ENCODE results near the gene EIF4E1B.

Gene EIF4E1B

GRCh38 chr5:176606875-176607274, 23.6 kb upstream of the EIF4E1B start:
- no peak for DNase-seq (ENCODE audit: low spot score)

GRCh38 chr5:176608142-176608705, 22.3 kb upstream of the EIF4E1B start:
- no peak for DNase-seq (ENCODE audit: low spot score)

GRCh38 chr5:176608937-176609723, 21.3 kb upstream of the EIF4E1B start:
- no peak for DNase-seq (ENCODE audit: low spot score)

- DNase-seq (ENCODE audit: low spot score): peak; percentile 88
Observed at GRCh38 chr5:176609724-176610434, 20.6 kb upstream of the EIF4E1B start, which contains the start of gene GPRIN1. TSS of gene GPRIN1 (minus strand) at chr5:176610156. CDS start at chr5:176599834, 10,322 bp downstream.

GRCh38 chr5:176610435-176610773, 20.1 kb upstream of the EIF4E1B start:
- no peak for DNase-seq (ENCODE audit: low spot score)

GRCh38 chr5:176611435-176611834, 19.0 kb upstream of the EIF4E1B start:
- DNase-seq (ENCODE audit: low spot score): peak; percentile 47

- DNase-seq (ENCODE audit: low spot score): no peak
Observed at GRCh38 chr5:176612008-176612407, 18.5 kb upstream of the EIF4E1B start.

- no peak for DNase-seq (ENCODE audit: low spot score)
Observed at GRCh38 chr5:176612855-176613254, 17.6 kb upstream of the EIF4E1B start.

GRCh38 chr5:176614805-176615478, 15.5 kb upstream of the EIF4E1B start:
- no peak for DNase-seq (ENCODE audit: low spot score)

GRCh38 chr5:176616511-176616910, 14.0 kb upstream of the EIF4E1B start:
- DNase-seq (ENCODE audit: low spot score): no peak

- no peak for DNase-seq (ENCODE audit: low spot score)
Observed at GRCh38 chr5:176618783-176619182, 11.7 kb upstream of the EIF4E1B start.

- DNase-seq (ENCODE audit: low spot score): peak; percentile 91
Observed at GRCh38 chr5:176619203-176619568, 11.3 kb upstream of the EIF4E1B start.

GRCh38 chr5:176619569-176620332, 10.7 kb upstream of the EIF4E1B start:
- no peak for DNase-seq (ENCODE audit: low spot score)

GRCh38 chr5:176620333-176620981, 10.0 kb upstream of the EIF4E1B start:
- DNase-seq (ENCODE audit: low spot score): no peak

GRCh38 chr5:176621661-176622079, 8.8 kb upstream of the EIF4E1B start:
- DNase-seq (ENCODE audit: low spot score): no peak

- DNase-seq (ENCODE audit: low spot score): no peak
Observed at GRCh38 chr5:176624142-176624541, 6.3 kb upstream of the EIF4E1B start.

GRCh38 chr5:176624938-176625337, 5.5 kb upstream of the EIF4E1B start:
- DNase-seq (ENCODE audit: low spot score): no peak

GRCh38 chr5:176625512-176625911, 5.0 kb upstream of the EIF4E1B start:
- no peak for DNase-seq (ENCODE audit: low spot score)

GRCh38 chr5:176625966-176626875, 4.3 kb upstream of the EIF4E1B start:
- DNase-seq (ENCODE audit: low spot score): no peak

- no peak for DNase-seq (ENCODE audit: low spot score)
Observed at GRCh38 chr5:176626876-176627236, 3.6 kb upstream of the EIF4E1B start.
